GM23338 (cell line): Measurements from ENCODE around the gene PITRM1.

Experiments used
- CREB1 ChIP-seq: fragments of 250-450 bp; sonication (Bioruptor Pico); IDR thresholded peaks from 2 replicates; pipeline ENCODE4 v1.5.0; 2020; ENCODE audit warnings: low read depth, mild to moderate bottlenecking, moderate library complexity
- CTCF ChIP-seq, 2 experiments: fragments of 200-600 bp in 1 of 2; sonication (generic) in 1 of 2; conservative IDR thresholded peaks; 2 replicates each; pipeline versions ENCODE4 v1.5.1 to v1.6.1; 2016 to 2017; ENCODE audit warnings: antibody characterized with exemption in 2 of 2, low read depth in 2 of 2, mild to moderate bottlenecking in 2 of 2, moderate library complexity in 1 of 2
- EZH2phosphoT487 ChIP-seq: fragments of 200-600 bp; sonication (generic); IDR thresholded peaks from one replicate; pipeline ENCODE4 v1.8.1; 2018; ENCODE audit warnings: antibody characterized with exemption; ENCODE audit not compliant: unreplicated experiment
- POLR2AphosphoS5 ChIP-seq: IDR thresholded peaks from 2 replicates; pipeline ENCODE4 v1.6.1; 2016; ENCODE audit warnings: antibody characterized with exemption, low read depth

- TF ChIP-seq POLR2AphosphoS5 (no peak), CREB1 (CRISPR knock-in tag) (no peak), EZH2phosphoT487 (no peak), CTCF (conservative IDR thresholded peaks at IDR 0.05; ENCODE audit: low read depth in 2 of 2) (no peak)
These were observed 46.3 kb downstream of the PITRM1 start for GRCh38 chr10:3126249-3126648.
